NCI-H146 treated with DMSO at 0.1 percent for 48 hours (cell line): Measurements from ENCODE around the gene TNFAIP8L3.

Experiments used
- DNase-seq: peaks from one replicate; lab custom pipeline; 2025; ENCODE audit not compliant: unreplicated experiment; lab: John Stamatoyannopoulos, UW

The TNFAIP8L3 gene

DNA sequence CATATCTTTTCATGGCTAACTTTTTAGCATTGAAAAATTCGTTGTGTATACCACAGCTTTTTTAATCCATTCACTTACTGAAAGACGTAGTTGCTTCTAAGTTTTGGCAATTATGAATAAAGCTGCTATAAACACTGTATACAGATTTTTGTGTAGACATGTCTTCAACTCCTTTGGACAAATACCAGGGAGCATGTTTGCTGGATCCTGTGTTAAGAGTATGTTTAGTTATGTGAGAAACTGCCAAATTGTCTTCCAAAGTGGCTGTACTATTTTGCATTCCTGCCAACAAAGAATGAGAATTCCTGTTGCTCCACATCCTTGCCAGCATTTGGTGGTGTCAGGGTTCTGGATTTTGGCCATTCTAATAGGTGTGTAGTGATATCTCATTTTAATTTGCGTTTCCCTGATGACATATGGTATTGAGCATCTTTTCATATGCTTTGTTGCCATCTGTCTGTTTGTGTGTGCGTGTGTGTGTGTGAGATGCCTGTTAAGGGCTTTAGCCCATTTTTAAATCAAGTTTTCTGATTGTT lies 87.5 kb downstream of the TNFAIP8L3 start:
- DNase-seq: no peak
